ENCODE data around the gene TIAM1. TPM values are rescaled to one million over a fixed set of nuclear protein-coding genes. Genes with fewer than 3 reads are reported as not detected.

Gene TIAM1
- total RNA-seq, 1 experiment from 2014 or later, result 15.2 TPM

DNA sequence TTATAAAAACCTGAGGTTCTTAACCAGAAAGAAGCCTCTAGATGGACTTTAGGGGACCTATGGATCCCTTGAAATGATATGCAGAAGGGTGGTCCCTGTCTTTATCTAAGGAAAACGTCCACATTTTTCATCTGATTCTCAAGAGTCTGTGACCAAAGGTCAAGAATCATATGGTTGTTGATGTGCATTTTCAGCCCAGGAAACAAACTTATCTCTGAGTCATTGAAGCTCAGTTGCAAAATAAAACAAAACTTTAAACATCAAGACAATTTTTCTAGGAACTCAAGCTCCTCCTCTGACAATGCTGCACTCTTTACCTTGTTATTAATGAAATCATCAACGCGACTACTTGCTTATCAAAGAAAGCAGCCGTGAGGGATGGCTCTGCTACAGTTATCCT is 83.3 kb downstream of the TIAM1 start:
- CTCF ChIA-PET, result interaction anchor here (0.6 to 0.7 kb wide), 2 partner anchors 310 to 948 kb away, joined by 3 to 5 read pairs; no protein-coding TSS in a partner anchor
- no peaks in the 10 kb centered on the region for H3K27me3 Mint-ChIP-seq (ENCODE audit: unreplicated experiment)
- intact Hi-C loops (cut with micrococcal nuclease; ENCODE audit: unreplicated experiment), result no loop called here
- no peak for DNase-seq
- H3K9me3 Mint-ChIP-seq (ENCODE audit: low read depth, unreplicated experiment), result no peaks in the 10 kb centered on the region
- TF ChIP-seq, protein P1, sequence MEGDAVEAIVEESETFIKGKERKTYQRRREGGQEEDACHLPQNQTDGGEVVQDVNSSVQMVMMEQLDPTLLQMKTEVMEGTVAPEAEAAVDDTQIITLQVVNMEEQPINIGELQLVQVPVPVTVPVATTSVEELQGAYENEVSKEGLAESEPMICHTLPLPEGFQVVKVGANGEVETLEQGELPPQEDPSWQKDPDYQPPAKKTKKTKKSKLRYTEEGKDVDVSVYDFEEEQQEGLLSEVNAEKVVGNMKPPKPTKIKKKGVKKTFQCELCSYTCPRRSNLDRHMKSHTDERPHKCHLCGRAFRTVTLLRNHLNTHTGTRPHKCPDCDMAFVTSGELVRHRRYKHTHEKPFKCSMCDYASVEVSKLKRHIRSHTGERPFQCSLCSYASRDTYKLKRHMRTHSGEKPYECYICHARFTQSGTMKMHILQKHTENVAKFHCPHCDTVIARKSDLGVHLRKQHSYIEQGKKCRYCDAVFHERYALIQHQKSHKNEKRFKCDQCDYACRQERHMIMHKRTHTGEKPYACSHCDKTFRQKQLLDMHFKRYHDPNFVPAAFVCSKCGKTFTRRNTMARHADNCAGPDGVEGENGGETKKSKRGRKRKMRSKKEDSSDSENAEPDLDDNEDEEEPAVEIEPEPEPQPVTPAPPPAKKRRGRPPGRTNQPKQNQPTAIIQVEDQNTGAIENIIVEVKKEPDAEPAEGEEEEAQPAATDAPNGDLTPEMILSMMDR (IDR thresholded peaks at IDR 0.05; ENCODE audit: unreplicated experiment), result no peak
- no peak overlapping the region for H3K4me3 Mint-ChIP-seq (ENCODE audit: low read depth, unreplicated experiment)
- no TSS peak for BruUV-seq (replicated peaks)
- H3K27ac Mint-ChIP-seq (ENCODE audit: unreplicated experiment), result no peak overlapping the region
- no peaks in the 10 kb centered on the region for H3K4me1 Mint-ChIP-seq (ENCODE audit: low read depth, unreplicated experiment)
- H3K36me3 Mint-ChIP-seq (ENCODE audit: insufficient read depth, unreplicated experiment), result no peaks in the 10 kb centered on the region

DNA sequence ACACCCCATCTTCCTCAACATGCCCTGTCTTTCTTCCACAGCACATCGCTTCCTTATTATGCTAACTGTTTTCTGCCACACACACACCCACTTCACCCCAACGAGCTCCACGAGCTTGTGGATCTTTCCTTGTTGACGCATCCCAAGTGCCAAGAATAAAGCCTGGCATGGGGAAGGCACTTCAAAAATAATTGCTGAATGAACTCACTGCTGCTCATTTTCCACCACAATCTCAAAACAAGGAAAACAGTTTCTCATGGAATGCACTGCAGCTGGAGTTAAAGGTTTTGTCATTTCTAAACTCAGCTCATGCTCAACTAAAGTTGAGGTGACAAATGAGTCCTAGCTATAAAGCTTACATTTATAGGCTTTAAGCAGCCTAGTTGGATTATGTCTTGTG is 86.0 kb downstream of the TIAM1 start:
- no TSS peak for BruUV-seq (replicated peaks)
- Mint-ChIP-seq H3K9me3 (ENCODE audit: low read depth, unreplicated experiment) (no peaks in the 10 kb centered on the region), H3K36me3 (ENCODE audit: insufficient read depth, unreplicated experiment) (no peaks in the 10 kb centered on the region), H3K4me3 (ENCODE audit: low read depth, unreplicated experiment) (no peak overlapping the region), H3K27me3 (ENCODE audit: unreplicated experiment) (no peaks in the 10 kb centered on the region), H3K4me1 (ENCODE audit: low read depth, unreplicated experiment) (no peaks in the 10 kb centered on the region), H3K27ac (ENCODE audit: unreplicated experiment) (no peak overlapping the region)
- CTCF ChIA-PET, result no interaction called here
- TF ChIP-seq, protein P1 (IDR thresholded peaks at IDR 0.05; ENCODE audit: unreplicated experiment), result no peak
- intact Hi-C loops (cut with micrococcal nuclease; ENCODE audit: unreplicated experiment), result no loop called here
- DNase-seq, result no peak

DNA sequence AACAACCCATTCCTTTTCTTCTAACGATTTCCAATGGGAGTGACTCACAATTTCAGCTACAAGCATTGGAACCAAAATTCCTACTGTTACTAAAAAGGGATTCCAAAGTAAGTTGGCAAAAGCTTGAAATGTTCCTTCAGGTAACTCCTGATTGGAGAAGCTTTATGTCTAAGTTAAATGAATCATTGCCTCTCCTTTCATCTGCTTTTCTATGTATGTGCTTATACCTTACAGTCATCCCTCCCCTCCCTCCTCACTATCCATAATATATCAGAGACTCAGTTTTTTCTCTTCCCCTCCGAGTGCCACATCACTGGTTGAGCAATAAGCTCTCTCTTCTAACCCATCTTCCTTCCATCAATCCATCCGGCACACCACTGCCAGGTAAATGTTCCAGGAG is 86.8 kb downstream of the TIAM1 start:
- H3K4me1 Mint-ChIP-seq (ENCODE audit: low read depth, unreplicated experiment), result no peaks in the 10 kb centered on the region
- no peaks in the 10 kb centered on the region for H3K36me3 Mint-ChIP-seq (ENCODE audit: insufficient read depth, unreplicated experiment)
- TF ChIP-seq, protein P1 (IDR thresholded peaks at IDR 0.05; ENCODE audit: unreplicated experiment), result no peak
- H3K27me3 Mint-ChIP-seq (ENCODE audit: unreplicated experiment), result no peaks in the 10 kb centered on the region
- no peak for DNase-seq
- CTCF ChIA-PET, result no interaction called here
- no peak overlapping the region for H3K27ac Mint-ChIP-seq (ENCODE audit: unreplicated experiment)
- intact Hi-C loops (cut with micrococcal nuclease; ENCODE audit: unreplicated experiment), result no loop called here
- no peak overlapping the region for H3K4me3 Mint-ChIP-seq (ENCODE audit: low read depth, unreplicated experiment)
- H3K9me3 Mint-ChIP-seq (ENCODE audit: low read depth, unreplicated experiment), result no peaks in the 10 kb centered on the region
- no TSS peak for BruUV-seq (replicated peaks)

DNA sequence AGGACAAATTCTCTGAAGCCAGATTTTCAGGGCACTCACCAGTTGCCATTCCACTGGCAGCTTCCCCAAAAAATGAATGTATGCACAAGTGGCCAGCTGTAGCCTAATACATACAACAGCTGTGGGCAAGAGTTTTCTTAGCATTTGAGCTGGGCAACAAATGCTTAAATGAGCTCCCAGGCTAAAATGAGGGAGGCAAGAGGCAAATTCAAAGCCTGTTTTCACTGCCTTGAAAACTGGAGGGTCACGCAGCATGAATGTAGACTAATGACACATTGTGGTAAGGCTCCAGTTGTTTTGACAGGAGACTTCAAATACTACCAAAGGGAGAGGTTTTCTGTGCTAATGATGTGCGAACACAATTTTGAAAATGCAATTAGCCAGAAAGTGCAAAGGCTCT is 88.2 kb downstream of the TIAM1 start:
- H3K27ac Mint-ChIP-seq (ENCODE audit: unreplicated experiment), result no peak overlapping the region
- no TSS peak for BruUV-seq (replicated peaks)

More for the DNA sequence above, 88.2 kb downstream of the TIAM1 start:
- no peak for DNase-seq
- TF ChIP-seq, protein P1 (IDR thresholded peaks at IDR 0.05; ENCODE audit: unreplicated experiment), result no peak
- Mint-ChIP-seq H3K4me3 (ENCODE audit: low read depth, unreplicated experiment) (no peak overlapping the region), H3K9me3 (ENCODE audit: low read depth, unreplicated experiment) (no peaks in the 10 kb centered on the region), H3K36me3 (ENCODE audit: insufficient read depth, unreplicated experiment) (no peaks in the 10 kb centered on the region), H3K4me1 (ENCODE audit: low read depth, unreplicated experiment) (no peaks in the 10 kb centered on the region), H3K27me3 (ENCODE audit: unreplicated experiment) (no peaks in the 10 kb centered on the region)
- intact Hi-C loops (cut with micrococcal nuclease; ENCODE audit: unreplicated experiment), result no loop called here
- CTCF ChIA-PET, result no interaction called here
